Lower leg skin (tissue), 4 donors: ENCODE results near the gene KCNG2. TPM values are rescaled to one million over a fixed set of nuclear protein-coding genes. Genes with fewer than 3 reads are reported as not detected.

Source experiments
- DNase-seq, 2 donors: peaks; one replicate each; pipeline ENCODE4 v3.0.0-alpha.2; 2019; ENCODE audit warnings: low spot score in 2 of 2
- H3K4me3 ChIP-seq: fragments of 200-600 bp; sonication (generic); 2 replicates; pipeline ENCODE4 v1.5.1; 2017; ENCODE audit warnings: mild to moderate bottlenecking, low read depth; ENCODE audit not compliant: poor library complexity, severe bottlenecking
- POLR2A ChIP-seq, 2 donors: fragments of 450-650 bp; IDR thresholded peaks; one replicate each; pipeline ENCODE4 v1.6.1; 2016 to 2017; ENCODE audit warnings: antibody characterized with exemption in 2 of 2, mild to moderate bottlenecking in 1 of 2, moderate library complexity in 1 of 2
- WGBS, 2 donors: methylation state at CpG; one replicate each; pipeline ENCODE4 v1.1.5; 2018; 5-methylcytosine and 5-hydroxymethylcytosine counted together
- intact Hi-C: fragments of 100-400 bp; cut with DNase I; formaldehyde crosslinking; loops from one replicate; pipeline ENCODE4 v1.15.0; 2023; ENCODE audit warnings: low total_unique reads
- total RNA-seq, 4 donors: library from RNA; depleted of rRNA; stranded (reverse); fragments of >200 nt; gene quantifications; one replicate each; pipeline ENCODE4 v1.1.0, GENCODE V29; 2016
- TF ChIP-seq, protein P1 (sequence below), 3 donors: fragments of 450-650 bp; IDR thresholded peaks; one replicate each; pipeline ENCODE4 v1.5.1; 2016; ENCODE audit warnings: antibody characterized with exemption in 3 of 3, mild to moderate bottlenecking in 3 of 3, moderate library complexity in 2 of 3

KCNG2 gene
- total RNA-seq, 4 donors from 2014 or later, result 0.84 TPM; not detected in 3

DNA sequence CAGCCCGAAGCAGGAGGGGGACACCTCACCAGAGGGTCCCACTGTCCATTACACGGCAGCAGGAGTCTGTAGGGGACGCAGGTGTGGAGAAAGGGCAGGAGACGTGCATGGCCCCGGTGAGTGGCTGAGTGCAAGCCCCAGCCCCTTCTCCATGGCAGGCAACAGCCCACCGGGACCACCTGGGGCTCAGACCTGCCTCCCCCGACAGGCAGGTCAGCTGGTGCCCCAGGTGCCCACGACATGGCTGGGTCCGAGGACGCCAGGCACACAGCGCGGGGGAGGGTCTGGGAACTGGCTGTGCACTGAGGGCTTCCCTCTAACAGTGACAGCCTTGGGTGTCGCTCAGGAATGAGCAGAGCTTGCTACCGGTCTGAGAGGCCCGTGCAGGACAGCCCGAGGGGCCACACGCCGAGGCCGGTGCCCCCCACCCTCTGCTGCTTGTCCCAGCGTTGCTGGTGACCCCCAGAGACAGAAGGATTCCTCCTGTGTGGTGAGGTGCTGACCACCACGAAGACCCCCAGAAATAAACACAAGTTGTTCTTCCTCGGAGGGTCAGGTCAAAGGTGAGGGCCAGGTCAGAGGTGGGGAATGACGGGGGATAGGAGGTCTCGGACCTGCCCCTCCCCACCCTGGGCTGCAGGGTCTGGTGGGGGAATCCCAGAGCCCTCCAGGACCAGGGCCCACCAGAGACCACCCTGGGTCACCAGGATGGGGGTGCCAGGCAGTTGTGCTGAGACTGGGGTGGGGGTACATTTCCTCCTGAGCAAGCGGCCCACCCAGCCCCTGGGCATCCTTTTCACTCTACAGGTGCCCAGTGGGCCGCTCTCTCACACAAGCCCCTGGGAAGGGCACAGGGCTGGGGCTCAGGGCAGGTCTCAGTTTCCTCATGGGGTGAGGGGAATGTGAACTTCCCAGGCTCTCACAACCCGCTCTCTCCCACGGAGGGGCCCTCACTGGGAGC is 103.2 kb downstream of the KCNG2 start:
- peak in 1 of 2 donors; percentile 72 for DNase-seq
- WGBS, 2 donors, result 91% methylated on average over 12 to 28 of the region's 28 CpGs
- TF ChIP-seq, protein P1, sequence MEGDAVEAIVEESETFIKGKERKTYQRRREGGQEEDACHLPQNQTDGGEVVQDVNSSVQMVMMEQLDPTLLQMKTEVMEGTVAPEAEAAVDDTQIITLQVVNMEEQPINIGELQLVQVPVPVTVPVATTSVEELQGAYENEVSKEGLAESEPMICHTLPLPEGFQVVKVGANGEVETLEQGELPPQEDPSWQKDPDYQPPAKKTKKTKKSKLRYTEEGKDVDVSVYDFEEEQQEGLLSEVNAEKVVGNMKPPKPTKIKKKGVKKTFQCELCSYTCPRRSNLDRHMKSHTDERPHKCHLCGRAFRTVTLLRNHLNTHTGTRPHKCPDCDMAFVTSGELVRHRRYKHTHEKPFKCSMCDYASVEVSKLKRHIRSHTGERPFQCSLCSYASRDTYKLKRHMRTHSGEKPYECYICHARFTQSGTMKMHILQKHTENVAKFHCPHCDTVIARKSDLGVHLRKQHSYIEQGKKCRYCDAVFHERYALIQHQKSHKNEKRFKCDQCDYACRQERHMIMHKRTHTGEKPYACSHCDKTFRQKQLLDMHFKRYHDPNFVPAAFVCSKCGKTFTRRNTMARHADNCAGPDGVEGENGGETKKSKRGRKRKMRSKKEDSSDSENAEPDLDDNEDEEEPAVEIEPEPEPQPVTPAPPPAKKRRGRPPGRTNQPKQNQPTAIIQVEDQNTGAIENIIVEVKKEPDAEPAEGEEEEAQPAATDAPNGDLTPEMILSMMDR (IDR thresholded peaks at IDR 0.05), result no peak
- TF ChIP-seq POLR2A (IDR thresholded peaks at IDR 0.05), result no peak
- H3K4me3 ChIP-seq, result no peak overlapping the region
- intact Hi-C loops, result no loop called here

DNA sequence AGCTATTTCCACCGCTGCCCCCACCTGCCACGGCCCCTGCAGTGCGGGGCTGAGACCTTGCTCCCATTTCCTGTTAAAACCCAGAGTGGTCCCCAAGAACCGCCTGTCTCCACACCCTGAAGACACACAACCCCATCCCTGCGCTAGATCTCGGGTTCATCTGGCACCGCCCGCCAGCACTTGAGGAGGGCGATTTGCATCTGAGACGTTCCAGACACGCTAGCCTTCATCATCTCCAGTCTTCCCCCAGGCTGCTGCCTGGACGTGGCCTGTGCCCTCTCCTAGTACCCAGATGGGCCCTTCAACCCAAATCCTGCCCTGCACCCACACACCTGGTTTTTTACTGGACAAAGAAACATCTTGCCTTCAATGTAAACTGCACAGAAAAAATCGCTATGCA is 103.9 kb downstream of the KCNG2 start:
- WGBS, 2 donors, result 82 to 88% methylated on average over 13 of the region's 13 CpGs
- no peak overlapping the region for H3K4me3 ChIP-seq
- no peak for TF ChIP-seq POLR2A (IDR thresholded peaks at IDR 0.05)
- TF ChIP-seq, protein P1 (IDR thresholded peaks at IDR 0.05), result no peak
- intact Hi-C loops, result no loop called here
- DNase-seq, result no peak

DNA sequence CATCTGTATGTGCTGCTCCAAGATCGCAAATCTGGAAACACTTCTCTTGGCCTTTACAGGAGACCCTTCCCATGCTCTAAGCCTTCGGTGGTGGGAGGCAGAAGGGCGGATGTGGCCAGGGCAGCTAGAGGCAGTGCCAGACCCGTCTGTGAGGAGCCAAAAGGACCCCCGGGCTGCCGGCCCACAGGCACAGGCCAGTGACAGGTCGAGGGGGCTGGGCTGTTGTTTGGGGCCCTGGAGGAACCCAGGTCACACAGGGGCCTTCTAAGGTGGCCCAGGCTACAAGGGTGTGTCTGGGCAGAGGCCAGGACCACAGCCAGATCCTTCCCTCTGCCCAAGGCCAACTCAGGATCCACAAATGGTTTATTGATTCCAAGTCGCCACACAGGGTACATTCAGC is 104.3 kb downstream of the KCNG2 start:
- intact Hi-C loops, result no loop called here
- 82 to 89% methylated on average over 6 to 8 of the region's 8 CpGs for WGBS, 2 donors
- no peak overlapping the region for H3K4me3 ChIP-seq
- DNase-seq, result peak in 1 of 2 donors; percentile 62
- TF ChIP-seq, protein P1 (IDR thresholded peaks at IDR 0.05), result no peak
- no peak for TF ChIP-seq POLR2A (IDR thresholded peaks at IDR 0.05)

DNA sequence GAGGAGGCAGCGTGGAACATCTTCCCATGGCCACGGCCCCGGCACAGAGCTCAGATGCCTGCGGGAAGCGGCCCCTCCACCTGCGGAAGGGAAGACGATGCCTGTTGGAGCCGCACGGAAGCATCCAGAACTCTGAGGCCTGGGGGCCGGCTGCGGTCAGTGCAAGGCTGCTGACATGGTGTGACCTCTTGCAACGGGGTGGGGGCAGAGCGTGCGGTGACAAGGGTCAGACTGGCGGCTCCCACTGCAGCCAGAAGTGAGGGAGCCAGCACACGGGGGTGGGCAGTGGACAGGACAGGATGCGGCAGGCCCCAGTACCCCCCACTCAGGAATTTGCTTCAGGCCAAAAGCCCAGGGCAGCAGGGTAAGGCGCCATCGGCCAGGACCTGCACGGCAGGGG is 104.9 kb downstream of the KCNG2 start:
- peak in 1 of 2 donors; percentile 87 for DNase-seq
- intact Hi-C loops, result no loop called here
- no peak overlapping the region for H3K4me3 ChIP-seq
- WGBS, 2 donors, result 90 to 94% methylated on average over 20 of the region's 20 CpGs
- TF ChIP-seq, protein P1 (IDR thresholded peaks at IDR 0.05), result no peak
- TF ChIP-seq POLR2A (IDR thresholded peaks at IDR 0.05), result no peak

GRCh38 chr18:79903071-79903635 is 105.4 kb downstream of the KCNG2 start:
- TF ChIP-seq, protein P1 (IDR thresholded peaks at IDR 0.05), result no peak
- TF ChIP-seq POLR2A (IDR thresholded peaks at IDR 0.05), result no peak
- H3K4me3 ChIP-seq, result no peak overlapping the region
- intact Hi-C loops, result no loop called here
- 94 to 95% methylated on average over 17 to 22 of the region's 28 CpGs for WGBS, 2 donors
- peak in 1 of 2 donors; percentile 78 for DNase-seq
